ENCODE results near the gene KDELR1.

KDELR1 gene

DNA sequence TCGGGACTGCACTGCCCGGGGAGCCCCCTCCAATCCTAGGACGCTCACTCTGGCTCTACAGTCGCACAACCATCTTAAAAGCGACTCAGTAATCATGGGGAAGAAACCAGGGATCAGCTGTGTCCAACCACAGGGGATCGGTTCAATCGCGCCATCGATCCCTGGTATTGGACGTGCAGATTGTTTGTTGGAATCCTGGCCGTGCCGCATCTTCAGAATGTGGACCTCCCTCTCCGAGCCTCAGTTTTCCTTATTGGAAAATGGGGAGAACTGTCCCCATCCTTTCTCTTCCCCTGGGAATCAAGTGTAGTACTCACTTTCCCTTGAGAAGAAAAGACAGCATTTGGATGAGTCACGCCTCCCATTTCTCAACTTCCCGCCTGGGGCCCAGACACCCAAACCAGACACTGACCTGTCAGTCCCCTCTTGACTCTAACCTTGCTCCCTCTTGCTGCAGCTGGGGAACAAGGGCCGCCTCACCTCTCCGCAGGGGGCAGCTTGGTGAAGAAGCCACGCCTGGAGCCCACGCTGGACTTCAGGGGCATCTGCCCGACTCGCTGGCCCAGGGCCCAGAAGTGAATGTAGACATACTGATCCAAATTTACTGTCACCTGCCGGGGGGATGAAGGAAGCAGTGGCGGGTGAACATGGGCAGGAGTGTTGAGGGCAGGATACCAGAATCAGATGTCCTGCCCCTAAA is 48.4 kb downstream of the KDELR1 start:
- DNase-seq (ENCODE audit: extremely low read depth in 1 of 2, low read depth in 1 of 2), result no peak

DNA sequence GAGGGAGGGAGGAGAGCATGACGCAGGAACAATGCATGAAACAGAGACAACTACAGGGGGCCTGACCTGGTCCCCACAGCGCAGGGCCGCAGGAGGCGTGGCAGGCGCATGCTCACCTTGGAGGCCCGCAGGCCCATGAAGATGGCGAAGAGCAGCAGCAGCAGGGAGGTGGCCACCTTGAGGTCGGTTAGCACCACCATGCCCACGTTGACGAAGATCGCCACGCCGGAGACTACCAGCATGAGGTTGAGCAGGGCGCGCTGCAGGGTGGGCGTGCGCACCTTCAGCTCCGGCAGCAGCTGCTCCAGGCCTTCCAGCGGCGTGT is 49.0 kb downstream of the KDELR1 start:
- DNase-seq (ENCODE audit: extremely low read depth in 1 of 2, low read depth in 1 of 2), result no peak

DNA sequence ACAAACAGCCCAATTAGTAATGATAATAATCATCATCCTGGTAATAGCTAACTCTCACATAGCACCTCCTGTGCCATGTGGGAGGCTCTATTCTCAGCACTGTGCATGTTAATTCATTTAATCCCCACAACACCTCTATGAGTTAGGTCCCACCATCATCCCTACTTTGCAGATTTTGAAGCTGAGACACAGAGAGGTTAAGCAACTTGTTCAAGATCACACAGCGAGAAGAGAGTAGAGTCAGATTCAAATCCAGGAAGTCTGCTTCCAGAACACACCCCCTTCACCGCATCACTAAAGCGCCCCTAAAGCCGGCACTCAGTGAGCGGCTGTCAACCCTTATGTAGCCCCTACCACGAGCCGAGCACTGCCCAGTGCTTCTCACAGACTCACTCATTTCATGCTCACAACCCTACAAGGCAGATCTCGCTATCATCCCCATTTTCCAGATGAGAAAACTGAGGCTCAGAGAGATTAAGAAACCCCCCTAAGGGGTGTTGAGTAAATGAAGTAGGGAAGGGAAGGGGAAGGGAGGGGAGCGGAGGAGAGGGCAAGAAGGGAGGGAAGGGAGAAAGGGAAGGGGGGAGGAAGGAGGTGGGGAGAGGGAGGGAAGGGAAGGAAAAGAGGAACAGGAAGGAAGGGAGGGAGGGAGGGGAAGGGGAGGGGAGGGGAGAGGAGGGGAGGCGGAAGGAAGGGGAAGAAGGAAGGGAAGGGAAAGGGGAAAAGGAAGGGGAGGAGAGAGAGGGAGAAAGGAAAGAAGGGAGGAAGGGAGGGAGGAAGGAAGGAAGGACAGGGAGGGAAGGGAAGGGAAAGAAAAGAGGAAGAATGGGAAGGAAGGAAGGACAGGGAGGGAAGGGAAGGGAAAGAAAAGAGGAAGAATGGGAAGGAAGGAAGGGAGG is 49.6 kb downstream of the KDELR1 start:
- DNase-seq (ENCODE audit: extremely low read depth in 1 of 2, low read depth in 1 of 2), result no peak

DNA sequence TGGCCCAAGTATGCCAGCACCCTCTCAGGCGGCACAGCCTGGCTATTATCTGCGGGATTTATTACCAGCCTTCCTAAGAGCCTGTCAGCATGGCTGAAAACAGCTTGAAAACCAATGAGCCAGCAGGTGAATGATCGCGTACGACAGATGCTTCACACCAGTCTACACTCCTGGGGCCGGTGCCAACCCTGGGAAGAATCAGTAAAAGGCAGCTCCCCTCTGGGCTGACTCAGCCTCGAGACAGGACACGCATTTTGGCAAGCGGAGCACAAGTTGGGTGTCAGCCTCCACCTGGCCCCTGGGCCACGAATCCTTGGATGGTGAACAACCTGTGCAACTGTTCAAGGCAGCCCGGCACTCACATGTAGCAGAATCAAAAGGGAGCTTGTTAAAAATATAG is 50.4 kb downstream of the KDELR1 start:
- no peak for DNase-seq (ENCODE audit: extremely low read depth in 1 of 2, low read depth in 1 of 2)

DNA sequence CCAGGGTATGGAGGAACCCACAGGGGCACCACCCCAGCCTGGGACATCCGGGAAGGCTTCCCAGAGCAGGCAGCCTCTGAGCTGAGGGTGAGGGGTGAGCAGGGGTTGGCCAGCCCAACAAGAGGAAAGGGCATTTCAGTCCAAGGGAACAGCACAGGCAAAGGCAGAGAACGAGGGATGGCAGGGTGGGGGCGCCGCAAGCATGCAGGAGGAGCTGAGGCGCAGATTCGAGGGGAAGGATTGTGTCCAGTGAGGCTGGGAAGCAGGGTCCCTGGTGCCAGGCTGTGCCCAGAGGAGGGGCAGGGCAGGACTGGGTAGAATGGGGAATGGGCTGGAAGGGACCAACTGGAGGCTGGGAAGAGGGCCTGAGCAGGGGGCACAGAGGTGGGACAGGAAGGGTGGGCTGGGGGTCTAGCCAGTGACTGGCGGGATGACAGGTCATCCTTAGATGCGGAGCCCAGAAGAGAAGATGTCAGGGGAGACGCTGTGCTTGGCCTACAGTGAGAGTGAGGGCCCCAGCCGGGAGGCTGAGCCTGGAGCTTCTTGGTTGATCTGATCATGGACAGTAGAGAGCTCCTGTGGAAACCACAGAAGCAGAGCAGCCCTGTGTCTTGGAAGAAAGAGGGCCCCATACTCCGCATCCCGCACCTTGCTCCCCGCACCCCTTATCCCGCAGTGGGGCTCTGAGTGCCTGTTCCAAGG is 52.4 kb downstream of the KDELR1 start:
- DNase-seq (ENCODE audit: extremely low read depth in 1 of 2, low read depth in 1 of 2), result no peak

DNA sequence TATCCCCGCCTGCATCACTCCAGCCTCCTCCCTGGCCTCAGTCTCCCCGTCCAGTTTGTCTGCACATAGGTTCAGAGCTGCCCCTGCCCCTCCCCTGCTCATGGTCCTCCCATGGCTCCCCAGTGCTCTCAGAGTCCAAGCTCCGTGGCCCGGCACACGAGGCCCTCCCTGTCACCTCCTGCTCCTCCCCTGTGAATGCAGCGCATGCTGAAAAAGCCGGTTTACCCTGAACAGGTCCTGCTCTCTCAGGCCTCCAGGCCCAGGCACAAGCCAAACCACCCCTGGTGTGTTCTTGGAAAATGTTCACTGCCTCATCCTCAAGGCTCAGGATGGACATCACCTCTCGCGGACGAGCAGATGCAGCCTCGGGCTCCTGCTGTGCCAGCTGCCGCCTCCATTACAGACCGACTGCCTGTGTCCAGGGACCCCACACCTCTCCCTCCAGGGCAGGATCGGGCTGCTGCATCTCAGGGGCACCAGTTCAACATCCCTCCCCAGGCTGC is 53.0 kb downstream of the KDELR1 start:
- DNase-seq (ENCODE audit: extremely low read depth in 1 of 2, low read depth in 1 of 2), result no peak

DNA sequence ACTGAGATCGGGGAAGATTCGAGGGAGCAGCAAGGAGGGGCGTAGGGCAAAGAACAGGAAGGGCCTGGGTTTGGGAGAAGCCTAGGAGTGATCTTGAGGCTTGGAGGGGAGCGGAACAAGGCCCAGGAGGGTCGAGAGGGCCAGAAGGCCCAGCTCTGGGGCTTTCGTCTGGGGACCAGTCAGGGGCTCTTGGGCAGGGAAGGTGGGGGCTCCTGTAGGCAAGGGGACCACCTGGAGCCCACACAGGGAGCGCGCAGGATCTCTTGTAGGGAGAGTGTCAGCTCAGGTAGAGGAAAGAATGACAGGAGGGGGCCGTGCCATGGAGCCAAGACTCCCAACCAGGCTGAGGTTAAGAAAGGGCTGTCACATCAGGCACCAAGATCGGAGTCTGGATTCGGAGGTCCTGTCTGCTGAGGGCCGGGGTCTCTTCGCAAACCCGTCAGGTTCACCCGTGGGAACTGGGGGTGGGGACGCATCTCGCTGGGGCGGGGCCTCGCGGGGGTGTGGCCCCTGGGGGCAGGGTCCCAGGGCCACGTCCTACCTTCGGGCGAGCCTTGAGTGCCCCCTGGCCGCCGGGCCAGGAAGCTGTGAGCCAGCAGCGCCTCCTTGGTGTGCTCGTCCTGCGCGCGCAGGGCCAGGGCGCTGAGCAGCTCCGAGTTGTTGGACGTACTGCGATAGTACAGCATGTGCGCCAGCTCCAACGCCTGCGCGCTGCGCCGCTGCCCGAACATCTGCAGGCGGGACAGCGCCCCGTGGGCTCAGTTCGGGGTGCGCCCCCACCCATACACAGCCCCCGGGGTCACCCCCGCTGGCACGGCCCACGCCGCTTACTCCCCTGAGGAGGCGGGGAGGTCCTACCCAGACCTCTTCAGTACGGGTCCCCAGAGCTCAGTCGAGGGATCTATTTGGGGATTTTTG is 57.6 kb downstream of the KDELR1 start:
- peak; percentile 81 to 87 for DNase-seq (ENCODE audit: extremely low read depth in 1 of 2, low read depth in 1 of 2)

DNA sequence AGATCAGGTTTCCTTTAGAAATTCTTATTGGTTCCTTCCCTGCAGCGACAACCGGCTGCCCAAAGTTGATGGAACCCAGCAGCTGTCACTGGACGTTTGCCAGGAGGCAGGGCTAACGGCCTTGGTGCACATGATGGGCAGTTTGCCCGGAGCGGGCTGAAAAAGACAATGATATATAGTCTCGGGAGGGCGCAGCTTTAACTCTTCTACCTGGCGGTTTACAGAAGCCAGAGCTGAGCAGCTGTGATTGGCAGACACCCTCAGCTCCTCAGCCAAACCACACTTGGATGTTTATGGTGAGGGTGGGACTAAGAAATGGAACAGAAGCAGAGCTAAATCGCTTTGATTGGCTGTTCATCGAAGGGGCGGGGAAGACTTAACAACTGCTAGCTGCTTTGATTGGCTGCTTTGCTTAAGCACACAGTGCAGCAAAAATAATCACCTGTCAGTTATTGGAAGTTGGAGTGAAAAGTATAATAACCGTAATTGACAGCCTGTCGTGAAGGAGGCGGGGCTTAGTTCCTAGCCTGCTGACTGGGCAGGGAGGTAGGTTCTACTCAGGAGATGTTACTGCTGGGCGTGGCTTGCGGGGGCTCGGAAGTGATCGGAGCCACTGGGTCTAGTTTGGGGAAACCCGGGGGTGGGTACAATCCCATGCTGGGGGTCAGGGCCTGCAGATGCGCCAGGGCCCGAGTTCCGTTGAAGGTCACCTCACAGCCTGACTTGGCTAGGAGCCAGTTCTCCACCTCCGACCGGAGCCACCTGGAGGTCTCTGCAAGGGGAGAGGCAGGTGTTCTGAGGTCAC is 58.5 kb downstream of the KDELR1 start:
- peak; percentile 70 to 96 for DNase-seq (ENCODE audit: extremely low read depth in 1 of 2, low read depth in 1 of 2)

Measured in stimulated activated CD8-positive, alpha-beta memory T cell treated with anti-CD3 and anti-CD28 coated beads, Interleukin-7, amount 100 ng/mL, for 48 hours (primary cell).